OCI-LY1 (cell line): ENCODE data around the gene RNF115.

ENCODE experiments used
- H2AFZ ChIP-seq: fragments of 200-600 bp; sonication (generic), shearing (Covaris generic); 2 replicates; pipeline ENCODE4 v1.6.0; 2014; ENCODE audit warnings: antibody characterized with exemption, mild to moderate bottlenecking, low read length
- H3F3A ChIP-seq: fragments of 200-600 bp; sonication (generic), shearing (Covaris generic); 2 replicates; pipeline ENCODE4 v1.6.0; 2014; ENCODE audit warnings: mild to moderate bottlenecking, antibody characterized with exemption, low read length, moderate library complexity; ENCODE audit not compliant: insufficient read depth
- H3K27ac ChIP-seq: fragments of 200-600 bp; sonication (generic); 2 replicates; pipeline ENCODE4 v1.5.1; 2014; ENCODE audit warnings: low read length, mixed run types, mild to moderate bottlenecking, low read depth; ENCODE audit not compliant: poor library complexity, severe bottlenecking
- H3K27me3 ChIP-seq: fragments of 200-600 bp; sonication (generic); 2 replicates; pipeline ENCODE4 v1.6.0; 2014; ENCODE audit warnings: antibody characterized with exemption, mild to moderate bottlenecking, low read length, moderate library complexity; ENCODE audit not compliant: insufficient read depth
- H3K36me3 ChIP-seq: fragments of 200-600 bp; sonication (generic); 2 replicates; pipeline ENCODE4 v1.6.1; 2014; ENCODE audit warnings: mild to moderate bottlenecking, antibody characterized with exemption, low read length, moderate library complexity, mixed read lengths; ENCODE audit not compliant: insufficient read depth
- H3K4me1 ChIP-seq: fragments of 200-600 bp; sonication (generic); 2 replicates; pipeline ENCODE4 v1.5.1; 2014; ENCODE audit warnings: mild to moderate bottlenecking, low read length, moderate library complexity; ENCODE audit not compliant: insufficient read depth, severe bottlenecking
- H3K4me2 ChIP-seq: fragments of 200-600 bp; sonication (generic), shearing (Covaris generic); 2 replicates; pipeline ENCODE4 v1.6.1; 2014; ENCODE audit warnings: low read length
- H3K4me3 ChIP-seq: fragments of 200-600 bp; sonication (generic); 2 replicates; pipeline ENCODE4 v1.5.1; 2014; ENCODE audit warnings: low read length, low read depth, mild to moderate bottlenecking, mixed read lengths; ENCODE audit not compliant: poor library complexity, severe bottlenecking
- H3K79me2 ChIP-seq: fragments of 200-600 bp; shearing (Covaris generic); 2 replicates; pipeline ENCODE4 v1.6.1; 2016; ENCODE audit warnings: mixed run types, low read length, mixed read lengths; ENCODE audit not compliant: insufficient read depth
- H3K9ac ChIP-seq: fragments of 200-600 bp; sonication (generic), shearing (Covaris generic); 2 replicates; pipeline ENCODE4 v1.6.1; 2014; ENCODE audit warnings: mild to moderate bottlenecking, low read length, mixed read lengths
- H3K9me2 ChIP-seq: fragments of 200-600 bp; sonication (generic), shearing (Covaris generic); 2 replicates; pipeline ENCODE4 v1.6.1; 2014; ENCODE audit warnings: low read depth, mild to moderate bottlenecking, low read length, mixed read lengths
- H3K9me3 ChIP-seq: fragments of 200-600 bp; shearing (Covaris generic); 2 replicates; pipeline ENCODE4 v1.6.1; 2014; ENCODE audit warnings: low read length, mixed read lengths
- H4K20me1 ChIP-seq: fragments of 200-600 bp; sonication (generic), shearing (Covaris generic); 2 replicates; pipeline ENCODE4 v1.6.0; 2016; ENCODE audit warnings: mild to moderate bottlenecking, low read length; ENCODE audit not compliant: insufficient read depth
- CTCF ChIP-seq: fragments of 200-600 bp; sonication (generic), shearing (Covaris generic); IDR thresholded peaks from 2 replicates; pipeline ENCODE4 v1.5.1; 2017; ENCODE audit warnings: mild to moderate bottlenecking, antibody characterized with exemption, low read length, moderate library complexity, mixed read lengths
- EZH2 ChIP-seq: fragments of 200-600 bp; sonication (generic), shearing (Covaris generic); IDR thresholded peaks from 2 replicates; pipeline ENCODE4 v1.8.0; 2017; ENCODE audit warnings: borderline replicate concordance, mixed run types, mild to moderate bottlenecking, antibody characterized with exemption, low read length, moderate library complexity, mixed read lengths

RNF115 gene

GRCh38 chr1:145707183-145707867, 116.6 kb downstream of the RNF115 start, which contains the start of gene PDZK1:
PDZK1 (minus strand) TSS chr1:145707368; CDS start chr1:145688021, 19,347 bp downstream.
- Histone ChIP-seq H3F3A (no peaks in the 10 kb centered on the region), H3K27me3 (no peaks in the 10 kb centered on the region)

GRCh38 chr1:145706086-145706664, 117.7 kb downstream of the RNF115 start:
- no peak for TF ChIP-seq CTCF
- no peak for TF ChIP-seq EZH2
- H3K4me1 ChIP-seq: no peaks in the 10 kb centered on the region

More at GRCh38 chr1:145707183-145707867, 116.6 kb downstream of the RNF115 start, which contains the start of gene PDZK1:
- no peak within 1 kb of the TSS for H2AFZ ChIP-seq
- no peaks in the 10 kb centered on the region for H3K79me2 ChIP-seq
- no peaks in the 10 kb centered on the region for H3K36me3 ChIP-seq
- H4K20me1 ChIP-seq: no peaks in the 10 kb centered on the region
- no peak within 1 kb of the TSS for H3K9ac ChIP-seq
- no peak for TF ChIP-seq CTCF
- no peak within 1 kb of the TSS for H3K27ac ChIP-seq
- no peak within 1 kb of the TSS for H3K4me3 ChIP-seq
- no peaks in the 10 kb centered on the region for H3K9me3 ChIP-seq
- H3K4me1 ChIP-seq: no peaks in the 10 kb centered on the region
- H3K4me2 ChIP-seq: no peak within 1 kb of the TSS
- no peaks in the 10 kb centered on the region for H3K9me2 ChIP-seq

GRCh38 chr1:145705622-145706021, 118.3 kb downstream of the RNF115 start:
- Histone ChIP-seq H4K20me1 (no peaks in the 10 kb centered on the region), H2AFZ (no peak overlapping the region), H3K4me2 (no peak overlapping the region), H3K9me3 (no peaks in the 10 kb centered on the region), H3K9me2 (no peaks in the 10 kb centered on the region), H3K79me2 (no peaks in the 10 kb centered on the region), H3K4me1 (no peaks in the 10 kb centered on the region), H3K4me3 (no peak overlapping the region), H3K9ac (no peak overlapping the region), H3K27ac (no peak overlapping the region), H3K36me3 (no peaks in the 10 kb centered on the region), H3F3A (no peaks in the 10 kb centered on the region), H3K27me3 (no peaks in the 10 kb centered on the region)
- TF ChIP-seq CTCF (no peak), EZH2 (no peak)

More at GRCh38 chr1:145706086-145706664, 117.7 kb downstream of the RNF115 start:
- Histone ChIP-seq H3K36me3 (no peaks in the 10 kb centered on the region), H2AFZ (no peak overlapping the region), H3K27ac (no peak overlapping the region), H3F3A (no peaks in the 10 kb centered on the region), H3K9me2 (no peaks in the 10 kb centered on the region), H3K27me3 (no peaks in the 10 kb centered on the region), H3K9ac (no peak overlapping the region), H3K9me3 (no peaks in the 10 kb centered on the region), H3K4me3 (no peak overlapping the region), H4K20me1 (no peaks in the 10 kb centered on the region), H3K79me2 (no peaks in the 10 kb centered on the region), H3K4me2 (no peak overlapping the region)
